ENCODE measurements around the gene CDK15. TPM values are rescaled to one million over a fixed set of nuclear protein-coding genes. Genes with fewer than 3 reads are reported as not detected.

CDK15 gene
- total RNA-seq, 3 donors from 2014 or later, result 0.33 to 4.6 (median 2.2) TPM

DNA sequence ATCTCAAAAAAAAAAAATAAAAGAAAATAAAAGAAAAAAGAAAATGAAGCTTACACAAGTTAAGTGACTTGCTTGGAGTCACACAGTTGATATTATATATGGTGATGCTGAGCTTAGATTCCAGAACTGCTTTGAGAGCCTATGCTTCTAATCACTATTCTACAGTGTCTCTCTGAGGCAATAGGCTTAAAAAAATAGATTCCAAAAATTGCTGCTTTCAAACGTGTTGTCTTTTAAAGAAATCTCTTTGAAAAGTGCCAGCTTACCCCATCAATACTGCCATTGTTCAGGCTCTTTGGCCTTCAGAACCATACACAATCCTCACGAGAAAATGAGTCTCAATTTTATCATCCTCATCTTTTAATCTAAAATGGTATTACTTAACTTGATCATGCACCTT, 102.6 kb downstream of the CDK15 start:
- no peak overlapping the region for H3K4me3 ChIP-seq
- intact Hi-C loops (cut with DNase I; ENCODE audit: low total_unique reads), result no loop called here
- no peaks in the 10 kb centered on the region for H3K36me3 ChIP-seq
- no peaks in the 10 kb centered on the region for H3K9me3 ChIP-seq
- H3K27ac ChIP-seq, result peak overlapping the region; percentile 4 to 42
- DNase-seq (ENCODE audit: low spot score in 2 of 2), result no peak
- H3K27me3 ChIP-seq, result no peaks in the 10 kb centered on the region
- no peaks in the 10 kb centered on the region for H3K4me1 ChIP-seq
- no peak for TF ChIP-seq POLR2A (IDR thresholded peaks at IDR 0.05)
- TF ChIP-seq POLR2AphosphoS5 (IDR thresholded peaks at IDR 0.05), result no peak
- TF ChIP-seq, protein P1, sequence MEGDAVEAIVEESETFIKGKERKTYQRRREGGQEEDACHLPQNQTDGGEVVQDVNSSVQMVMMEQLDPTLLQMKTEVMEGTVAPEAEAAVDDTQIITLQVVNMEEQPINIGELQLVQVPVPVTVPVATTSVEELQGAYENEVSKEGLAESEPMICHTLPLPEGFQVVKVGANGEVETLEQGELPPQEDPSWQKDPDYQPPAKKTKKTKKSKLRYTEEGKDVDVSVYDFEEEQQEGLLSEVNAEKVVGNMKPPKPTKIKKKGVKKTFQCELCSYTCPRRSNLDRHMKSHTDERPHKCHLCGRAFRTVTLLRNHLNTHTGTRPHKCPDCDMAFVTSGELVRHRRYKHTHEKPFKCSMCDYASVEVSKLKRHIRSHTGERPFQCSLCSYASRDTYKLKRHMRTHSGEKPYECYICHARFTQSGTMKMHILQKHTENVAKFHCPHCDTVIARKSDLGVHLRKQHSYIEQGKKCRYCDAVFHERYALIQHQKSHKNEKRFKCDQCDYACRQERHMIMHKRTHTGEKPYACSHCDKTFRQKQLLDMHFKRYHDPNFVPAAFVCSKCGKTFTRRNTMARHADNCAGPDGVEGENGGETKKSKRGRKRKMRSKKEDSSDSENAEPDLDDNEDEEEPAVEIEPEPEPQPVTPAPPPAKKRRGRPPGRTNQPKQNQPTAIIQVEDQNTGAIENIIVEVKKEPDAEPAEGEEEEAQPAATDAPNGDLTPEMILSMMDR (IDR thresholded peaks at IDR 0.05), result no peak

DNA sequence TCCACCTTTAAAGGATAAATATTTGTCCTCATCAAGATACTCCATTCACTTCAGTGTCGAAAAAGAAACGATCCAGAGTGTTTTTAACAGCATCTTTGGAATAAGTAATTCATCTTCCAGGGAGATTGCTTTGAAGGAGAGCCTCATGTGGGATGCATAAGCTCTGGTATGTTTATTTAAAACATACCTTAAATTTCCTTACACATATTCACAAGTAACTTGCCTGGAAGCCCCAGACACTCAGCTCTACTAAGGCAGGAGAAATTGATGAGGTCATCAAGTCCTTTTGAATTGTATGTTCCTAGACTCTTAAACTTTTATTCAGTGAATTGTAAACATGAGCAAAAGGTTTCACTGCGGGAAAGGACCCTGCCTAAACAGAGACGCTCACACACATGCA, 103.0 kb downstream of the CDK15 start:
- intact Hi-C loops (cut with DNase I; ENCODE audit: low total_unique reads), result no loop called here
- no peak for DNase-seq (ENCODE audit: low spot score in 2 of 2)
- TF ChIP-seq POLR2AphosphoS5 (IDR thresholded peaks at IDR 0.05) (no peak), POLR2A (IDR thresholded peaks at IDR 0.05) (no peak)
- TF ChIP-seq, protein P1 (IDR thresholded peaks at IDR 0.05), result no peak

DNA sequence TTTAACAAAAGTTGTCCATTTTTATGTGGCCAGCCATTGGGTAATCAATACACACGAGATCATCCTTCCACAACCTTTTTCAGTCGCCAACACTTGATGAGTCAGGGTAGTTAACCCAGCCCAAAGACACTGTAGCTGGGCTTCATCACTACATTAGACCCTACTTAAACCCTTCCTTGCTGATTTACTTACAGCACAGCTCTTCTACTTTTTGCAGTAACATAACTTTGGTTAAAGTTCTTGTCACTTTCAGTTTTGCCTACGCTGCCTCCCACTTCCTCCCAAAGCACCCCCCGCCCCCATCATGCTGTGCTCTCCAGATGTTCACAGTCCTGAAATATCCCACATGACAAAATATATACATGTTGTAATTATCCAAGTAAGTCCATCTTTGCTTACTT, 103.6 kb downstream of the CDK15 start:
- Histone ChIP-seq H3K9me3 (no peaks in the 10 kb centered on the region), H3K4me3 (no peak overlapping the region), H3K27ac (no peak overlapping the region), H3K4me1 (no peaks in the 10 kb centered on the region), H3K36me3 (no peaks in the 10 kb centered on the region), H3K27me3 (no peaks in the 10 kb centered on the region)
- no peak for TF ChIP-seq POLR2A (IDR thresholded peaks at IDR 0.05)
- no peak for TF ChIP-seq POLR2AphosphoS5 (IDR thresholded peaks at IDR 0.05)
- TF ChIP-seq, protein P1 (IDR thresholded peaks at IDR 0.05), result no peak
- no peak for DNase-seq (ENCODE audit: low spot score in 2 of 2)
- intact Hi-C loops (cut with DNase I; ENCODE audit: low total_unique reads), result no loop called here

More for the DNA sequence above, 103.0 kb downstream of the CDK15 start:
- no peaks in the 10 kb centered on the region for H3K36me3 ChIP-seq
- H3K4me1 ChIP-seq, result no peaks in the 10 kb centered on the region
- H3K27ac ChIP-seq, result peak overlapping the region; percentile 4 to 42
- H3K9me3 ChIP-seq, result no peaks in the 10 kb centered on the region
- no peak overlapping the region for H3K4me3 ChIP-seq
- no peaks in the 10 kb centered on the region for H3K27me3 ChIP-seq

DNA sequence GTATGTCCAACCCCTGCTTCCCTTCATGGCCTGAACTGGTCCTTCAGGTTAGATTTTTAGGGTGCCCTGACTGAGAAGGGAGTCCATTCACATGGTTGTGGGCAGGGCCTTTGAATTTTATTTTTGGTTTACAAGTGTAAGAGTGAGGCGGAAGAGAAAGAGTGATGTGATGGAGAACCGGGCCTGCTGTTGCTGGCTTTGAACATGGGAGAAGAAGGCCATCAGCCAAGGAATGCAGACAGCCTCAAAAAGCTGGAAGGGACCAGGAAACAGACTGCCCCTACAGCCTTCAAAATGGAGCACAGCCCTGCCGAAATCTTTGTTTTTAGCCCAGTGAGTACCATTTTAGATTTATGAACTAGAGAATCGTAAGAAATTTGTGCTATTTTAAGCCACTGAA, 105.0 kb downstream of the CDK15 start:
- no peak for DNase-seq (ENCODE audit: low spot score in 2 of 2)
- Histone ChIP-seq H3K27ac (no peak overlapping the region), H3K27me3 (no peaks in the 10 kb centered on the region), H3K9me3 (no peaks in the 10 kb centered on the region), H3K36me3 (no peaks in the 10 kb centered on the region), H3K4me3 (no peak overlapping the region), H3K4me1 (no peaks in the 10 kb centered on the region)
- intact Hi-C loops (cut with DNase I; ENCODE audit: low total_unique reads), result no loop called here
- TF ChIP-seq POLR2AphosphoS5 (IDR thresholded peaks at IDR 0.05), result no peak
- TF ChIP-seq POLR2A (IDR thresholded peaks at IDR 0.05), result no peak
- TF ChIP-seq, protein P1 (IDR thresholded peaks at IDR 0.05), result no peak

GRCh38 chr2:201913201-201913600, 106.9 kb downstream of the CDK15 start:
- intact Hi-C loops (cut with DNase I; ENCODE audit: low total_unique reads), result no loop called here
- DNase-seq (ENCODE audit: low spot score in 2 of 2), result no peak
- Histone ChIP-seq H3K36me3 (no peaks in the 10 kb centered on the region), H3K4me3 (no peak overlapping the region), H3K27me3 (no peaks in the 10 kb centered on the region), H3K9me3 (no peaks in the 10 kb centered on the region), H3K4me1 (no peaks in the 10 kb centered on the region), H3K27ac (no peak overlapping the region)
- no peak for TF ChIP-seq POLR2A (IDR thresholded peaks at IDR 0.05)
- no peak for TF ChIP-seq POLR2AphosphoS5 (IDR thresholded peaks at IDR 0.05)
- TF ChIP-seq, protein P1 (IDR thresholded peaks at IDR 0.05), result no peak
